Measurements from ENCODE around the gene SIGMAR1. TPM values are rescaled to one million over a fixed set of nuclear protein-coding genes. Genes with fewer than 3 reads are reported as not detected.

SIGMAR1 gene
- total RNA-seq, 1 experiment from 2014 or later: 108 TPM

Other genes starting within 250 kb of the SIGMAR1 start
- 14.6 and 31.1 TPM in 2 replicates for gene FAM219A, start 179.2 kb downstream of the SIGMAR1 start, total RNA-seq (2014; rRNA removed; shearing (Covaris generic))
- gene DNAI1, start 179.0 kb downstream of the SIGMAR1 start, total RNA-seq (2014; rRNA removed; shearing (Covaris generic)): not detected in 2 replicates
- gene ENHO, start 114.8 kb downstream of the SIGMAR1 start, total RNA-seq (2014; rRNA removed; shearing (Covaris generic)): 0.71 and 2.0 TPM in 2 replicates
- gene CNTFR, start 48.1 kb downstream of the SIGMAR1 start, total RNA-seq (2014; rRNA removed; shearing (Covaris generic)): 0.05 and 0.07 TPM in 2 replicates
- gene RPP25L, start 25.7 kb downstream of the SIGMAR1 start, total RNA-seq (2014; rRNA removed; shearing (Covaris generic)): 16.7 and 23.3 TPM in 2 replicates
- gene DCTN3, start 17.3 kb downstream of the SIGMAR1 start, total RNA-seq (2014; rRNA removed; shearing (Covaris generic)): 159 and 180 TPM in 2 replicates
- gene ARID3C, start 8.7 kb downstream of the SIGMAR1 start, total RNA-seq (2014; rRNA removed; shearing (Covaris generic)): not detected in 2 replicates
- 13.4 and 20.9 TPM in 2 replicates for gene GALT, start 8.9 kb upstream of the SIGMAR1 start, total RNA-seq (2014; rRNA removed; shearing (Covaris generic))
- 13.8 and 16.5 TPM in 2 replicates for gene IL11RA, start 14.4 kb upstream of the SIGMAR1 start, total RNA-seq (2014; rRNA removed; shearing (Covaris generic))
- gene CCL27, start 24.9 kb upstream of the SIGMAR1 start, total RNA-seq (2014; rRNA removed; shearing (Covaris generic)): not detected in 2 replicates
- not detected in 2 replicates for gene CCL19, start 53.5 kb upstream of the SIGMAR1 start, total RNA-seq (2014; rRNA removed; shearing (Covaris generic))
- not detected in 2 replicates for gene CCL21, start 72.3 kb upstream of the SIGMAR1 start, total RNA-seq (2014; rRNA removed; shearing (Covaris generic))

Measured in M059J (cell line).